GM19035 (cell line): Measurements from ENCODE around the gene FARS2.

Source experiments
- ATAC-seq: cut with Tn5 transposase; IDR thresholded peaks from one replicate; pipeline ENCODE4 v1.9.1; 2021; ENCODE audit not compliant: unreplicated experiment

FARS2 gene

GRCh38 chr6:5285081-5285480, 23.8 kb downstream of the FARS2 start:
- ATAC-seq: no peak

- no peak for ATAC-seq
These were observed 24.2 kb downstream of the FARS2 start for GRCh38 chr6:5285526-5285925.

GRCh38 chr6:5286780-5287179, 25.5 kb downstream of the FARS2 start:
- peak; percentile 82 for ATAC-seq

GRCh38 chr6:5287205-5287965, 26.1 kb downstream of the FARS2 start:
- no peak for ATAC-seq

GRCh38 chr6:5287966-5288297, 26.6 kb downstream of the FARS2 start:
- no peak for ATAC-seq

- ATAC-seq: no peak
These were observed 28.8 kb downstream of the FARS2 start for GRCh38 chr6:5290097-5290496.

GRCh38 chr6:5290500-5290899, 29.2 kb downstream of the FARS2 start:
- no peak for ATAC-seq

- ATAC-seq: no peak
These were observed 30.8 kb downstream of the FARS2 start for GRCh38 chr6:5292154-5292553.

GRCh38 chr6:5293692-5294091, 32.4 kb downstream of the FARS2 start:
- no peak for ATAC-seq

GRCh38 chr6:5294392-5295211, 33.3 kb downstream of the FARS2 start:
- ATAC-seq: no peak

- ATAC-seq: no peak
These were observed 34.3 kb downstream of the FARS2 start for GRCh38 chr6:5295623-5296022.

- no peak for ATAC-seq
These were observed 39.0 kb downstream of the FARS2 start for GRCh38 chr6:5300206-5300764.

- ATAC-seq: peak; percentile 83
These were observed 41.1 kb downstream of the FARS2 start for GRCh38 chr6:5302220-5302946.

GRCh38 chr6:5302995-5303622, 41.8 kb downstream of the FARS2 start:
- ATAC-seq: peak; percentile 70

GRCh38 chr6:5303682-5304081, 42.4 kb downstream of the FARS2 start:
- ATAC-seq: no peak

- no peak for ATAC-seq
These were observed 44.8 kb downstream of the FARS2 start for GRCh38 chr6:5305968-5306626.

GRCh38 chr6:5307058-5307457, 45.7 kb downstream of the FARS2 start:
- ATAC-seq: no peak

GRCh38 chr6:5308066-5308465, 46.8 kb downstream of the FARS2 start:
- no peak for ATAC-seq

- ATAC-seq: no peak
These were observed 53.0 kb downstream of the FARS2 start for GRCh38 chr6:5314191-5314865.

GRCh38 chr6:5315881-5316280, 54.6 kb downstream of the FARS2 start:
- no peak for ATAC-seq
